ENCODE measurements around the gene WFIKKN2. TPM values are rescaled to one million over a fixed set of nuclear protein-coding genes. Genes with fewer than 3 reads are reported as not detected.
"Not testable (repeated sequence)": the region's sequence is repeated elsewhere in the genome, so short reads cannot be mapped to it uniquely, and the experiment has no call there.

The WFIKKN2 gene
- total RNA-seq, 1 donor from 2014 or later: 0.59 TPM

DNA sequence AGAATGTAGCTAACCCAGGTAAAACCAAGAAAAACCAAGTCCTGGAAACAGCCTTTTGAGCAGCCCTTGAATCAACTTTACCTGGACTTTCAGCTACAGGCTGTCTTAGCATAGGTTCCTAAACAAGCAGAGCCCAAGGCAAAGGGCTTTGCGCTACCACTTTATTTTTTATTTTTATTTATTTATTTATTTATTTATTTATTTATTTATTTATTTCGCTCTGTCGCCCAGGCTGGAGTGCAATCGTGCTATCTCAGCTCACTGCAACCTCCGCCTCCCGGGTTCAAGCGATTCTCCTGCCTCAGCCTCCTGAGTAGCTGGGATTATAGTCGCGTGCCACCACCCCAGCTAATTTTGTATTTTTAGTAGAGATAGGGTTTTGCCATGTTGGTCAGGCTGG lies 41.7 kb downstream of the WFIKKN2 start:
- not testable (repeated sequence) for DNase-seq

DNA sequence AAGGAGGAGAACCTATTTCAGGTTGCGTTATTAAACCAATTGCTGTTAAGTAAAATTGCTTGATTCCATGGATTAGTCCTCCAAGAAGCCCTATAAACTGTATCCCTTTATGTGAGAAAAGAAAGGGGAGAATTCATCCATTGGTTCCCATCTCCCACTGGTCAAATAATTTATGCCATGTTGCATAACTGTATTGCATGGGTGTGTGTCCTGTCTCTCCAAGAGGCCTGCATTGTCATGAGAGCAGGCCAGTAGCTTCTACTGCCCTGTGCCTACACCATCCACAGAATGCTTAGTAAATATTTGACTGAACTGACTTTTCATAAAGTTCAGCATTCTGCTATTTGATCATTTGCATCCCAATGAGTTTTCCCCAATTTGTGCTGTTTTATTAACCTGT lies 42.5 kb downstream of the WFIKKN2 start:
- DNase-seq: no peak

DNA sequence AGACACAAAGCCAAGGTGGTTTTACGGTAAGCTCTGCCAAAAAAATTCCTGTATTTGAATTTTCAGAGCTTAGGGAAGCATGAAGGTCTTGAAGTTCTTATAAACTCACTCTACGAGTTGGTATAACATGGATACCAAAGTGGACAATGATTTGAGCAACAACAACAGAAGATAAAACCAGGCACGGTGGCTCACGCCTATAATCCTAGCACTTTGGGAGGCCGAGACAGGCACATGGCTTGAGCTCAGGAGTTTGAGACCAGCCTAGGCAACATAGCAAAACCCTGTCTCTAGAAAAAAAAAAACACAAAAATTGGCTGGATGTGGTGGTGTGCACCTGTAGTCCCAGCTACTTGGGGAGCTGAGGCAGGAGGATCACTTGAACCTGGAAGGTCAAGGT lies 43.7 kb downstream of the WFIKKN2 start:
- no peak for DNase-seq

DNA sequence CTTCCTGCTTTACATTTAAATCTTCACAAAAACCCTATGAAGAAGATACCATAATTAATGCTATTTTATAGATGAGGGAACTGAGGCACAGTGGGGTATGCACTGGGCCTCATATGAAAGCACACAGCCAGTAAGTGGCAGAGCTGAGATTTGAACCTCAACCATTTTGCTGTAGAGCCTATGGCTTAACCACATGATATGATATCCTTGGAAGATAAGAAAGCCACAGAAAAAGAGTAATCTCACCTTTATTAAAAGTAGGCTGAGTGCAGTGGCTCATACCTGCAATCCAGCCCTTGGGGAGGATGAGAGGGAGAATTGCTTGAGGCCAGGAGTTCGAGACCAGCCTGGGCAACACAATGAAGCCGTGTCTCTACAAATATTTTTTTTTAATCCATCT lies 45.8 kb downstream of the WFIKKN2 start:
- no peak for DNase-seq

DNA sequence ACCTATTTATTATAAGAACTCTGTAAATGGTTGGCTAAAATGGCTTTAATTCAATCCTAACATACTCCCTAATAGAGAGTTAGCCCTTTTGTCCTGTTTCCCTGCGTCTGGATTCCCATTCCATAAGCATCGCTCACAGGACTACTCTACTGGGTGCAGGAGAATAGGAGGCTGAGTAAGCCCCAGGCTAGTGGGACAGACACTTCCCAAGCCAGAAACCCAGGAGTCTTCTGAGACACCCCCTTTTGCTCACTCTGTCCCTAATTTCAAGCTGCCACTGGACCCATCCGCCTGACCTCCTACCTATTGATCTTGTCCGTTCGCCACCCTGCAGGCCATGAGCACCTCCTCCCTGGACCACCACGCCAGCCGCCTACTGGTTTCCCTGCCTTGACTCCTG lies 47.5 kb downstream of the WFIKKN2 start:
- DNase-seq: no peak

DNA sequence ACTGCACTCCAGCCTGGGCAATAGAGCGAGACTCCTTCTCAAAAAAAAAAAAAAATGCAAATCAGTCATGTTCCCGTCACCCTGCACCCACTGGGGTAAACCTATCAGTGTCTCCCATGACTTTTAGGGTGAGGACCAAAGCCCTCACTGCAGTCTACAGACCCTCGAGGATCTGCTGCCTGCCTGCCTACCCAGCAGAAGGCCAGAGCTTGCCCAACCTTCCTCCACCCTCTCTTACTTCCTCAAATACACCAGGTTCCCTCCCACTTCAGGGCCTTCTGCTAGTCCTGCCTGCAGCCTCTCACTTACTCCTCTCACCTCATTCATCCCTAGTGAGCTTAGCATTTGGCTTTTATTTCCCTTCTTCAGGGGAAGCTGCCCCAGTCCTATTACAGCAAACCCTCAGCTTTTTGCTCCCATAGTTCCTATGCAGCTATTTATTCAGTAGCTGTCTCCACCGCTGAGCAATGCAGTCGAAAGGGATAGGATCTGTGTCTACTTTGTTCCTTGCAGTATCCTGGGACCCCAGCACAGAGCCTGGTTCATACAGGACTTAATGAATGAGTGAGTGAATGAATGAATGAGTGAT lies 48.6 kb downstream of the WFIKKN2 start:
- no peak for DNase-seq

DNA sequence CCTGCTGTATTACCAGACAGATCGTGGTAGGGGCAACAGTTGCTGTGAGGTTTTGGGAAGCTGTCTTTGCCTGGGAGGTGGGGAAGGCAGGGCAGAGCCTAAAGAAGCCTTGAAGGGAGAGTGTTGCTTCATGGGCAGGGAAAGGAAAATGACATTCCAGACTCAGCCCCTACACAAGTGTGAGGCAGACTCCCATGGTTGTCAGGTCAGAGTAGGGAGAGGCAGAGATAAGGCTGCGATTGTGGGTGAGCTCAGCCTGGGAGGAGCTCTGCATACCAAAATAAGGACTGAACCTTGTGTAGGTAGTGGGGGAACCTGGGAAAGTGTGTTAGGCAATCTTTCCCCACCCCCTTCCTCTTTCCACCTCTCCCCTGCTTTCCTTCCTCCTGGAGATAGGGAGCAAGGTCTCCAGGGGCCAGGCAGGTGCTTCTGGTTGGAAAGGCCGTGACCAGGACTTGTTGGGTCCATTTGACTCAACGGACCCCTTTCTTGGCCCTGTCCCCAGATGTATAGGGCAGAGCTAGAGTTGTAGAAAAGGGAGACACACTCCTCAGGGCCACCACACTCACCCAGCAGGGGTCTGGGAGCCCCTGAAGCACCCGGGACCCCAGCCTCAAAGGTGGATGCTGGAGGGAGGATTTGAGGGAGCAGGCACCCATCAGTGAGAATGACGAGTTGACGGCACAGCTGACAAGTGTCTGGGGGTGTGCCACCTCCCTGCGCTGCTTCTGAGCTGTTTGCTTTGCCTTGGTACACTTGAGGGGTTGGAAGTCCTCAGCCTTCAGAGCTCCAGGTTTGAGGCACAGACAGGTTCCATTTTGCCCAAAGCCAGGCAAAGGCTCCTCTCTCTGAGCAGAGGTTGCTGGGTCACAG lies 49.3 kb downstream of the WFIKKN2 start:
- no peak for DNase-seq

DNA sequence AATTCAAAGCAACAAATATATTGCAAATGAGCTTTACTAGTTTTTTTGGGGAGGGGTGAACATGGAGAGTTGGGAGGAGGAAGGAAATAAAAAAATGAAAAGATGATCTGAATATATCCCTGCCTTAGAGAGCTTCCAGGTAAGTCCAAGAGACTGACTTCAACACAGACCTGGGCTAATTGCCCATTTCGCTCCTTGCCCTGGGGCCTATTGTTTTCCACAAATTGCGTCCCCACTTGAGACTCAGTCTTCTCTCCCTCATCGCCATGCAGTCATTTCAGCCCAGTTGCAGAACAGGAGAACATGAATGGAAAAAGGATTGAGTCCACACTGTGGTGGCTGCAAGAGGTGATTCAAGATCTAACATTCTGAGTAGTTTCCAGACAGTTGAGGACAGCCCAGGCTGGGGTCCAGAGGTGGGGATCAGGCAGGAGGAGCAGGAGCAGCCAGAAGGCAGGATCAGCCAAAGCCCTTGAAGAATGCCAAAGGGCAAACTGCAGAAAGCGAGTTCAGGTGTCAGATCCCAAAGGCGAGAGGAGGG lies 52.4 kb downstream of the WFIKKN2 start:
- DNase-seq: no peak

DNA sequence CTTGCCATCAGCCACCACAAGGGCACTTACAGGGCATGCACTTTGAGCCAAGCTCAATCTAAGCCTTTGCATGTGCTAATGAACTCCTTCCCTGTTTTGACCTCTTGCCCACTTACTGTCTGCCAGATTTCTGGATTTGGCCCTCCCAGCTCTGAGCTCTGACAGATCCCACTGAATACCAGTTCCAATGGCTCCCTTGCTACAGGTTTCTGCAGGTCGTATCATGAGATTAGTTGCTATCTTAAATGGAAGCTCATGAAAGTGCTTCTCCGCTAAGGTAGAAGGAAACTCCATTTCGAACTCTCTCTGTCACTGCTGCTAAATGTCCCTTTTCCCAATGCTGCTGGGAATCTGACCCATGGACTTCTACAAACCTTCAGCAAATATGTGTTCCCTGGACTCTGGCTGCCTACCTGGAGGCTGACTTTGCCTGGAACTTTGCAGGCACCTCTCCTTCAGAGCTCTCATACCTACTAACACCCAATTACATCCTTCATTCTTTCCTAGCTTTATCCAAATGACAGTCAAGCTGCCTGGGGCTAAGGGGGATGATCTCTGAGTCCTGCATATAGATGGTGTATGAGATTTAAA lies 54.2 kb downstream of the WFIKKN2 start:
- no peak for DNase-seq

DNA sequence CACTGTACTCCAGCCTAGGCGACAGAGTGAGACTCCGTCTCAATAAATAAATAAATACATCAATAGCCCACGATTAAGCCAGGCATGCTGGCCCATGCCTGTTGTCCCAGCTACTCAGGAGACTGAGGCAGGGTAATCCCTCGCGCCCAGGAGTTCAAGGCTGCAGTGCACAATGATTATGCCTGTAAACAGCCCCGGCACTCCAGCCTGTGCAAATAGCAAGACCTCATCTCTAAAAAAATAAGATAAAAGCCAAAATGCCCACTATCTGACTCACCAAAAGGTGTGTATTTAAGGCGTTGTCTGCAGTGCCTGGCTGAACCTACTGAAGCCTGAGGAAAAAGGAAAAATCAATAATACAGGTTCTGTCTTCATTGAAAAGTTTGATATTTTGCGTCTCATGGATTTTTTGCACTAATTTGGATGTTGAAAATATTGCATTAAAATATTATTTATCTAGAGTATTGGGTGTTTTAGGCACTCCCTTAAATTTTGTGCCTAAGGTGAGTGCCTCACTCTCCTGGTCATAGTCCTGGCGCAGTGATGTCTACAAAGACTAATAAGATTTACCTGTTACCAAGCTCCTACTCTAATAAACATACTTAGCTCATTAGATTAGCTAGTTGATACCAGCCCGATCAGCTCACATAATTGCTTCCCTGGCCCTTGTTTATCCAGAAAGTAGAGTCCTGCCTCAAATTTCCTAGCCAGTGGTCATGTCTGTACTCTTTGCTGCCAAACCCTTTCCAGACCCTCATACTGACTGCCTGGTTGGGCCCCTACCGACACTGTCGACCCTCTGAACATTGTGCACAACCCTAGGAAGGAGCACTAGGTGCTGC lies 55.5 kb downstream of the WFIKKN2 start:
- DNase-seq: no peak

DNA sequence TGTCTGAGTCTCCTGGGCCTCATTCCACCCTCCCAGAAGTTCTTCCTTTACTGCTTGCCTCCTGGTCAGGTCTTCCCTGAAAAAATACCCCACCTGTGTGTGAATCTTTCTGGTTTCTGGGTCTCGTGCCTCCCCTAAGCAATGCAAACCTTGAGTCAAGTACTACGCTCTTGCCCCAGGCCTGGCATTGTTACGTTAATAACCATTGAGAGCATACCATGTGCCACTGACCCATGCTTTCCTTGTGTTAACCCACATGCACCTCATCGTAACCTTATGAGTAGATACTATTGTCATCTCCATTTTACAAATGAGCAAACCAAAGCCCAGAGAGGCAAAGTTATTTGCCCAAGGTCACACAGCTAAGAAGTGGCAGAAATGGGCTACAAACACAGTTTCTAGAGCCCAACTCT lies 56.2 kb downstream of the WFIKKN2 start:
- no peak for DNase-seq

Small RNA genes within 50 kb of the gene (small RNA-seq; reads per million reads assigned to genes)
- not detected for gene AC005921.1 (ENCODE audit: low replicate concordance)

Other genes with a start within 250 kb of the WFIKKN2 start
- 5.9 TPM for gene ABCC3, start 200.7 kb upstream of the WFIKKN2 start, total RNA-seq
- gene ANKRD40, start 127.7 kb upstream of the WFIKKN2 start, total RNA-seq: 24.8 TPM
- 102 TPM for gene LUC7L3, start 116.0 kb upstream of the WFIKKN2 start, total RNA-seq
- gene ANKRD40CL, start 68.1 kb upstream of the WFIKKN2 start, total RNA-seq: not detected
- gene TOB1, start 30.8 kb downstream of the WFIKKN2 start, total RNA-seq: 46.7 TPM